Retina (tissue), 1 donor: ENCODE results near the gene MICALL2.

Source experiments
- DNase-seq: peaks from one replicate; pipeline ENCODE4 v3.0.0-alpha.2; 2016

MICALL2 gene

DNA sequence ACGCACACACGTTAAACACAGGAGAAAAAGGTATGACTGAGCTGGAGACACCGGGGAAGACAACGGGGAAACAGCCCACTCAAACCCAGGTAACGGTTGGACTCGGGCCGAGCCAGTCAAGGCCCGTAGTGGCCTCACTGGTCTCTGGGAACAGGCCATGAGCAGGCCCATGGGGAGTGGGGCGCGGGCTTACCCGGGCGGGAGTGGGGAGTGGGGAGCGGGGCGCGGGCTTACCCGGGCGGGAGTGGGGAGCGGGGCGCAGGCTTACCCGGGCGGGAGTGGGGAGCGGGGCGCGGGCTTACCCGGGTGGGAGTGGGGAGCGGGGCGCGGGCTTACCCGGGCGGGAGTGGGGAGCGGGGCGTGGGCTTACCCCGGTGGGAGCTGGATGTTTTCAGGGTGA lies 33.4 kb upstream of the MICALL2 start:
- DNase-seq: no peak

DNA sequence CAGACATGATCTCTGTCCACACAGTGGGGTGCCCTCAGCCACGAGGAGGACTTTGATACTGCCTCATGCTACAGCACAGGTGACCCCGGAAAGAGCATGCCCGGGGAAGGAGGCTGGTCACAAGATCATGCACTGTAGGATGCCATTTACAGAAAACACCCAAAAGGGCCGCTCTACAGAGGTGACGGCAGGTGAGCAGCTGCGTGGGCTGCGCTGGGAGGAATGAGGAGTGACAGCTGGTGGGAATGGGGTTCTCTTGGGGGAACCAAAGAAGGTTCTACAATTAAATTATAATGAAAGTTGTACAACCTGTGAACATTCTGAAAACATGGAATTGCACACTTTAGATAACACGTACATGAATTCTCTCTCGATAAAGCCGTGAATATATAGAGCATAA lies 33.0 kb upstream of the MICALL2 start:
- DNase-seq: no peak

DNA sequence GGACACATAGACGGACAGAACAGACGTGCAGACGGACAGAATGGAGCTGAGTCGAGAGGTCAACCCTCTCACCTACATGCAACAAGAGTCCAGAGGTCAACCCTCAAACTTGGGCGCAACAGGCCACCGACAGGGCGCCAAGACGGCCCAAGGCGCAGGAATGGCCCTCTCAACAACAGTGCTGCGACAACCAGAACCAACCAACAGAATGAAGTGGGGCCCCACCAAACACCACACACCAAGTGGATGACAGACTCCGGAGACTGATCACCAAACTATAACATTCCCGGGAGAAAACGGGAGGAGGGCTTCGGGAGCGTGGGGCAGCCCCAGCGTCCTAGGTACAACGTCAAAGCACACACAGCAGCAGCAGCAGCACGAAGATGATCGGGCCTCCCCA lies 31.6 kb upstream of the MICALL2 start:
- no peak for DNase-seq

DNA sequence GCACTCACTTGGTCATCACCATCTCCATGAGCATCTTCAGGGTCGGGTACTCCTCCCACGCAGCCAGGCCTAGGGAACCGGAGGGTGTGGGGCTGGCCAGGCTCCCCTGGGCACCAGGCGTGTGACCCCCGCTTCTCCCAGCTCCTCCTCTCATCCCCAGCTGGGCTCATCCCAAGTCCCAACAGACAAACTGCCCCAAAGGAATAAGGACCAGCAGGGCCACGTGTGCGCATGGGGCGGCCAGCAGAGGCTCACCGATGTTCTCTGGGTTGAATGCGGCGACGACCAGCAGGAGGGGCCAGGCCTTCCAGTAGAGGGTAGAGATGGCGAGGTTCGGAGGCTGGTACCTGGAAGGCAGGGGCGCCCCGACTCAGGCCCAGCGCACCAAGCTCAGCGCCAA lies 30.1 kb upstream of the MICALL2 start:
- no peak for DNase-seq

DNA sequence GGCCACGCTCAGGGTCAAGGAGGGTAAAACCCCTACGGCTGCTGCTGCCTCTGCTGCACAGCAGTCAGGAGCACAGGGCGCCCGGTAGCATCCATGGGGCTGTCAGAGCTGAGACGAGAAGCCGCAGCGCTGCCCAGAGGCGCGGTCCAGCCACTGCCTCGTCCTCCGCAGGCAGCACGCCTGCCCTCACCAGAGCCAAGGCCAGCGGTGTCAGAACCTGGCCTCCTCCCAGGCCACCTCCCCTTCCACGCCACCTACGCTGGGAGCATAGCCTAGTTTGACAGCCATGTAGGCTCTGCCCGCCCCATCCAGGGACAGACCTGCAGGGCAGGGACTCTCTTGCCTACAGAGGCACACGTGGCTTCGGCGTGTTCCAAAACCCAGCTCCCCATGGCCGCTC lies 28.7 kb upstream of the MICALL2 start:
- no peak for DNase-seq

DNA sequence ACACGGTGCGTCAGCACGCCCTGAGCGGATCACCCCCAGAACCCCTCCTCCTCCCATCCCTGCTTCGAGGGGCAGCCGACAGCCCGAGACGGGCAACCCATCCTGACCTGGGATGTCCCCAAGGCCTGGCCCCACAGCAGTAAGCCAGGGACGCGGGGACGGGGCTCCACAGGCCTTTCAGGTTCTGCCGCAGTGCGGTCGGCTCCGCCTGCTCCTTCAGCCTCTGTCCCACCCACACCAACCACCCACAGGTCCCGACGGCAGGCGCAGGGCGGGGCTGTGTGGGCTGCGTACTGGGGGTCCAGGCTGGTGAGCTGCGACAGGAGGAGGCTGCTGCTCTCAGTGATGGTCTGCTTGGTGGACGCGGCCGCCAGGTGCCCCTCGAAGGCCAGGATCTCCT lies 28.2 kb upstream of the MICALL2 start:
- no peak for DNase-seq

DNA sequence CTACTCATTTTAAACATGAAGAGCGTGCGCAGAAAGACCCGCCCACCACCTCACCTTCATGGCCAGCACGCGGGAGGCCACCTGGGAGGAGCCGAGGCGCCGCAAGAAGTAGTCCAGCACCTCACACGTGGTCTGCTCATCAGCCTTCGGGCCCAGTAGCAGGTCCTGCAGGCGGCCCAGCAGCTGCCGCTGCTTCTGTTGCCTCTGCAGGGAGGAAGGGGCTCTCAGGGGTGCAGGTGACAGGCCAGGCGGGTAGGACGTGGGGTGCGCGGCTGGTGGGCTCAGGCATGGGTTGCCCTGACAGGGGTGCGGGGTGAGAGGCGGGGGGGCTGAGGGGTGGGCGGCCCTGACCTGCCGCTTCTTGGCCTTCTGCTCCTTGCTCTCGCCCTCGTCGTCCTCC lies 27.3 kb upstream of the MICALL2 start:
- DNase-seq: no peak

DNA sequence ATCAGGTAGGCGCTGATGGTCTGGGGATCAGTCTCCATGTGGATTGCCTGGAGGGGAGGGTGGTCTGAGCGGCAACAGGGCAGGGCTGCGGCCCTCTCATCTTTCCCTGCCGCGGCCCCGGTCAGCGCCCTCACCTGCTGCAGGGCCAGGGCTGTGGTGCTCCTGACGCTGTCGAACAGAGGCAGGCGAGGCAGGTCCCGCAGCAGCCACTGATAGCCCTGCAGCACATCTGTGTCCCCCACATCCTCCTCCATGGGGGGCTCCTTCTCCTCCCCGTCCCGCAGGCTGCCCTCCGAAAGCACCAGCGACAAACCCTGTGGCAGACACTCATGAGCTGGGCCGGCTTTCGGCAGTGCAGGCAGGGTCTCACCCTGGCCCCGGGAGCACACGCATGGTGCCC lies 25.9 kb upstream of the MICALL2 start:
- no peak for DNase-seq

DNA sequence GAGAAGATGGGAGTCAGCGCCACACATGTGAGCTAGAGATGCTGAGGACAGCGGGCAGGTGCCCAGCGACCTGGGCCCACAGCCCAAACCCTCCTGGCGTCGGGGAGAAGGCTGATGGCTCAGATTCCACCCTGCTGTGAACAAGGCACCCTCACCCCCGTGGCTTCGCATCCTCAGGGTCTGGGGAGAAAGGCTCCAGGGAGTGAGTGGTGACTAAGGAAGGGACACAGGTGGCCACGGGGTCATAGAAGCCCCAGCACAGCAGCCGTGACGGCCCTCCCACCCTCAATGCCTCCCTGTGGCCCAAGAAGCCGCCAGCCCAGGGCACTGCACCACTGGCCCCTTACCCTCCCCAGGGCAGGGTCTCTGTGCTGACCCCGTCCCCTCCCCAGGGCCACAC lies 25.3 kb upstream of the MICALL2 start:
- DNase-seq: no peak

DNA sequence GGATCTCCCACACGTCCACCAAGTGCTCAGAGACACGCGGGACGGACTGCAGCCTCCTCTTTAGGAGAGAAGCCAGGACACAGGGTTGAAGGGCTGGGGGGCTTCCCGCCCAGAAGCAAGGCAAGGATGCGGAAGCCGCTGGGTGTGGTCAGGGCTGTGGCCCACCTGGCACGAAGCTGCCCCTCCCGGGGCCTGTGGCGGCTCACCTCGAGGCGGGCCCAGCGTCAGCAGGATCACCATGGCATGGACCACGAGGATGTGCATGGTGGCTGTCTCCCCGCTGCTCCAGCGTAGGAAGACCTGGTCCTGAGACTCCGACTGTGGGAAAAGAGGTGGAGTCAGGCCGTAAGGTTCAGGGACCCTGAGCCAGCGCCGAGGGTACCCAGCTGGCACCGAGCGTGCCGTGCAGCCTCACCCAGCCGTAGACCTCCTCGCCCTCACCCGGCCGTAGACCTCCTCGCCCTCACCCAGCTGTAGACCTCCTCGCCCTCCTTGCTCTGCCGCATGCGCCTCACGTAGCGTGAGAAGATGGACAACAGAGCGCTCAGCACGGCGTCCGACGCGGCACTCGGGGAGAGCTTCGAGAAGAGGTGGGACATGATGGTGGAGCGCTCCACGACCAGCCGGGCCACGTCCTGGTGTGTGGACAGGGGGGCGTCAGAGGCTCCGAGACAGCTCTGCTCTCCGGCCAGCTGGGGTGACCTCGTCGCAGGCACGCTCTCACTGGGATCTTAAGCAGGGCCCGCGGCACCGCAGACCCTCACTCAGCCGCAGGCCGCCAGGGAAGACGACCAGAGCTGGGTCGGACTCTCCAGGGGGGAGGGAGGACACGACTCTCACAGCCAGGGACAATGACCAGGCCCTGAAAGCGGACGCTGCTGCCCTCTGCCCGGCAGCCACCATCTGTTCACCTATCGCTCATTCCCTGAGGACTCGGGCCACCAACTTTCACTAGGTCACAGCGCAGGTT lies 24.6 kb upstream of the MICALL2 start:
- no peak for DNase-seq

DNA sequence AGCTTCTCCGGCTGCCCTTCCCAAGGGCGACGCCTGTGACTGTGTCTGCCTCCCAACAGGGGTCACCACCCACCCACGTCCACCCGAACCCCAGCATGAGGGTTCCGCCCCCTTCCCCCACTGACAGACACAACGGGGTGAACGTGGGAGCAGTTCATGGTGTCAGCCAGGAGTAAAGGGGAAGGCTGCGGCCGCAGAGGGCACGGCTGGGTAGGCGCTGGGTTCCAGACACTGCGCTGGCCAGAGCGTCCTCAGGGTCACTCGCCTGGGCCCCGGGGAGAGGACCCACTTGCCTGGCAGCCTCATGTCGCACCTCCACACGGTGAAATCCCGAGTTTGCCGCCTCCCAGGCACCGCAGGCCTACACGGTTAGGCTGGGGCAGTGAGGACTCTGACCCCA lies 23.8 kb upstream of the MICALL2 start:
- no peak for DNase-seq

DNA sequence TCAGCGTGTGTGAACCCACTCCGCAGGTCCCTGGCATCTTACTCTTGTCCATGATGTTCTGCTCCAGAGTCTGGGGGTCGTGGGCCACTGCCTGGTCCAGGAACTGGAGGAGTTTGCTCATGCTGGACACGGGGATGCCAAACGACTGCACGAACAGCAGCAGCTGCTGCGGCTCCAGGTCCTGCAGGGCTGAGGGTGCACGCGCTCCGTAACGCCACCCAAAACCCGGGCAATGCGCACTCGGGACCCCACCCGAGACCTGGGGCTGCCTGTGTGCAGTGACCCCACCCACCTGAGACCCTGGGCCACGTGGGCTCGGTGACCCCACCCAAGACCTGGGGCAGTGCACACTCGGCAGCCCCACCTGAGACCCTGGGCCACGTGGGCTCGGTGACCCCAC lies 22.0 kb upstream of the MICALL2 start:
- no peak for DNase-seq

DNA sequence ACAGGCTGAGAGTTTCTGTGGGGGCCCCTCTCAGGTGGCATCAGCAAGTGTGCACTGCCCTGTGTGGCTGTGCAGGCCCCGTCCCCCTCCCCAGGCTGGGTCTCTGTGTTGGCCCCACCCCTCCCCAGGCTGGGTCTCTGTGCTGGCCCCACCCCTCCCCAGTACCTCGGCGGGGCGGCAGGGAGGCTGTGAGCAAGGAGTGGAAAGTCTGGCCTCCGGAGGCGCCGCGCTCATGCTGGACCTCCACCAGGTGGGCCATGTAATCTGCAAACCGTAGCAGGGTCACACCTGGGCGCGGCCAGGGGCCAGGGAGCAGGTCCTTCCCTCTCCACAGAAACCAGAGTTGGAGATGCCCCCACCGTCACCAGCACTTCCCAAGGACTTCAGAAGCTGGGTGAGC lies 21.4 kb upstream of the MICALL2 start:
- DNase-seq: no peak

DNA sequence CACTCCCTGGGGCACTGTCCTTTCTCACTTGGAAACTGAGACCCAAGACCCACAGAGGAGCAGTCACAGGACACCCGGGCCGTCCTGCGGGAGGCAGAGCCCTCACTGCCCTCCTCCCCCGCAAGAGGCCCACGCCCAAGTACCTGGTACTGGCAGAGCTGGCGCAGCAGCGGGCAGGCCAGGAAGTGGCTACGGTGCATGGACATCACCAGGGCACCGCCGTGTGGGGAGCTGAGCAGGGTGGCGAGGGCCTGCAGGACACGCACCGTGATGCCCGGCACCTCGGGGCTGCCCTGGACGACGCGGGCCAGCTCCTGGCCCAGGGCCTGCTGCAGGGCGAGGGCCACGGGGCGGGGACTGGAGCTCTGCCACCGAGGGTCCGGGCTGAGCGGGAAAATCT lies 20.0 kb upstream of the MICALL2 start:
- no peak for DNase-seq

DNA sequence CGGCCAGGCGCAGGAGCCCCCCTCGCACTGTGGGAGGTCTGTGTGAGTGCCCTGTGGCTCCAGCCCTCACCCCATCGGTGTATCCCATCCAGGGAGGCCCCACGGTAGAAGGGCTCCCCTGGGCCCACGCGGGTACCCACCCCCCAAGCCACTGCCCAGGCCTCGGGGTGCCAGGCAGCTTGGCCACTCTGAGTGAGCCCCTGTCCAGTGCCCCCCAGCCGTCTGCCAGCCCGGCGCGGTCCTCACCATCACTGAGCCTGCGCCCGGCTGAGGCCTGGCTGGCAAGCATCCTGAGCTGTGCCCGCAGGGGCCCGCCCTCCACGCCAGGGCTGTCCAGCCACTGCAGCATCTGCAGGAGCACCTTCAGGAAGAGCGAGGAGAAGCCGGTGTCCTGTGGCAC lies 19.2 kb upstream of the MICALL2 start:
- DNase-seq: no peak

DNA sequence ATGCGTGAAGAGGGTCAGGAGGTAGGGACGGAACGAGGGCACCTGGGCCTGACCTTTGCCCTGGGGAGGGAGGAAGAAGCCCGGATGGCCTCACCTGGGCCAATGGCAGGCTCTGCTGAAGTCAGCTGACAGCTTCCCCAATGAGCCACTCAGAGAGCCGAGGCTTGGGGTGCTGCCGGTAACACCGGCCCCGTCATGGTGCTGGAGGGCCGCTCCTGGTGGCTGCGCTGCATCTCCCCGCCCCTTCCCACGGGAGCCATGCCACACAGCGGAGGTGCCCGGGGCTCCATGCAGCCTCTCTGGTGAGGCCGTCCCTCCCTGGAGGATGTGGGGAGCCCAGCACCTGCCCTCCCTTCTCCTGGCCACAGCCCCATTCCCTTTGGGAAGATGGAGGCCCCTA lies 17.6 kb upstream of the MICALL2 start:
- no peak for DNase-seq

DNA sequence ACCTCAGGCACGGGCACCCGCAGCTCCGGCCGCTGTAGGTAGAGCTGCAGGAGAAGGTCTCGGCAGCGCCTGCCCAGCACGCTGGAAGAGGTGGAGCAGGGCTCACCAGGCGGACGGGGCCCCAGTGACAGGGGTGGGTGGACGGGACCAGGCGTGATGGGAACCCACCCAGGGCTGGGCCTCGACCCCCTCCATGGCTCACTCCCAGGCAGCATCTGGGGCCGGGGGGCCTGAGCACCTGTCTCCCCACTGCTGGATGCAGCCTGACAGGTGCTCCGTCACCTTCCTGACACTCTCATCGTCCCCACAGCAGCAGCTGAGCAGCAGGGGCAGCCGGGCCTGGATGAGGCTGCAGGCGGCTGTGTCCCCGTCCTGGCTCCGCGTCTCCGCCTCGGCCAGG lies 16.7 kb upstream of the MICALL2 start:
- no peak for DNase-seq

DNA sequence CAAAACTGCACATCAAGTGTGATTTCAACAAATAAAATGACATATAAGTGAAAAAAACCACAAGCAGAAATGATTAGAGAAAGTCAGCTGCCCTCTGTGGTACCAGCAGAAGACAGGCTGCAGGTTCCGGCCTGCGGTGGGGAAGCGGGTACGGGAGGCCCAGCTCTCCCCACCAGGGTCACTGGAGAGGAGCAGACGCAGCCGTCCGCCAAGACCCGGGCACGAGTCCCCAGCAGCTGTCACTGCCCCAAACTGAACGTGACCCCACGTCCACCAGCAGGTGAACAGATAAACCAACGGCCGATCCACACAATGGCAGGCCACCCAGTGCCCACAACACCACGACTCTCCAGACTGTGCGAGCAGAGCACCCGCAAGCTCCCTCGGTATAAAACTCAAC lies 16.1 kb upstream of the MICALL2 start:
- no peak for DNase-seq

DNA sequence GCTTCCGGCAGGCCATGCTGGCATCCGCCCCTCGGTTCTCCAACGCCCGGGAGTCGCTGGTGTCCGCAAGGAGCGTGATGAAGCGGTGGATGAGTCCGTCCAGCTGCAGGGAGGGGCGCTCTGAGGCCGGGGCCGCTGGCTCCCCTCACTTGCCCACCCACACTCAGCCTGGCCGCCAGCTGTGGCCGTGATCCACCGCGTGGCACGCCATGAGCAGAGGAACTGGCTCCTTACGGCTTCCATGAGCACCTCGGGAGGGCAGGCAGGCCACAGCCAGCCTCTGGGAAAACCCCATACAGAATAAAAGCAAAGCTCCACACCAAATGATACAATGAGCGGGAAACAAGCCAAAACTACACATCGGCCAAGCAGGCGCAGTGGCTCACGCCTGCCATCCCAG lies 15.5 kb upstream of the MICALL2 start:
- DNase-seq: no peak

DNA sequence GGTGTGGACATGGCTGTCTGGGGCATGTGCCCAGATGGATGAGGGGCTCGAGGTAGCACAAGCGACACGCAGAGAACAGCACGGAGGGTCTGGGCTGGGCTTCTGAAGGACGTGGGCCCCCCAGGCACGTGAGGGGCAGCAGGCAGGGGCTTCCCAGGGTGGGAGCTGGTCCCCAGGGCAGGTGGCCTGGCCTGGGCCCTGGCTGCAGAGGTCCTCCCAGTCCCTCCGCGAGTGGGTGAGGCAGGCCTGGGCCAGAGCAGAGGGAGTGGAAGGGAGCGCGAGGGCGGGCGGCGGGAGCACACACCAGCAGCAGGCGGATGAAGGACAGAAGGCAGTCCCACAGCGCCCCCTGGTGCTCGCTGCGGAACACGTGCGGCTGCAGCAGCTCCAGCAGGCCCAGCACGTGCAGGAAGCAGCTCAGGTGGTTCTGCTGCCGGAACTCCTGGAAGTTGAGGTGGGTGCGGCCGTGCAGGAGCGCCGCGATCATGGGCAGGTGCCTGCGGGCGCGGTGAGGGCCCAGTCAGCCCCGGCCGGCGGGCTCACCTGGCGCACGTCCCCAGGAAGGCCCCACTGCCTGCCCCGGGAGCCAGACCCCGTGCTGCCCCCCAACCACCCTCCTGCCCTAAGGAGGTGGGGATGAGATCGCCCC lies 14.7 kb upstream of the MICALL2 start:
- DNase-seq: peak; percentile 90

DNA sequence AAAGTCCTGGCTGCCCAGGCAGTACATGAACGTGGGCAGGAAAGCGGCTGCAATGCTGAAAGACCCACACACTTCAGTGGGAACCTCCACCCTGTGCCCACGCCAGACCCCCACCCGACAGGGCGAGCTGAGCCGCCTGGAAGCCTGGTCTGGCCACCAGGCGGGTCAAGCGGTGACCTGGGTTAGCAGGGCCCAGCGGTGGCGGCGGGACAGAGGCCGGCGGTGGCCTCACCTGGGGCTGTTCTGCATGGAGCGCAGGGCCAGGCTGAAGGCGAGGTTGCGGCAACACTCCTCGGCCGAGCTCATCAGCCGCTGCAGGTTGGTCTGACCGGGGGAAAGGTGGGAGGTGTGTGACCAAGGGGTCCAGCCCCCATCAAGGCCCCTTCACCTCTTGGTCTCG lies 11.6 kb upstream of the MICALL2 start:
- DNase-seq: no peak

DNA sequence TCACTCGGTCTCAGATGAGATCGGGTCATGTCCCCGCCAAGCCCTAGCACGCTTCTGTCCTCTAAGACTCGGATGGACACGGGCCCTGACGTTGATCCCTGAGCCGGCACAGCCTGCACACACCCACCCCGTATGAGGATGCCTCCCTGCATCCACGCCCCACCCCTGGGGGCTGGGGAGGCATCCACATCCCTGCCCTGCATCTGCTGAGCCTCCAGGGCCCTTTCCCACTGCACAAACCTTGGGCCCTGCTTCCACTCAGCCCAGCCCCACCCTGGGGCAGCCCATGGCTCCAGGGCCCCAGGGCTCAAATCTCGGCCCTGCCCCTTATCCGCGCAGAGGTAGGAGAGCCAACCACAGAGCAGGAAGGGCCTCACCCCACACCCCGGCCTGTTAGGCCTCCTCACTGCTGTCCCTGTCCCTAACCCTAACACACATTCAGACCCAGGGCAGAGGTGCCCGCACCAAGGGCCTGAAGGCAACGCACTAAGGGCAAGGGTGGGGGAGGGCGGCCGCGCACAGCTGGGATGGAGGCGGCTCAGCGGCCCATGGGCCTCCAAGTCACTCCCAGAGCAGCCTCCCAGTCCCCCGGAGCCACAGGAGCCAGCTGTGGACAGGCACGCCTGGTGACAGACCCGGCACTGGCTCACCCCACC lies 9.5 kb upstream of the MICALL2 start:
- no peak for DNase-seq

DNA sequence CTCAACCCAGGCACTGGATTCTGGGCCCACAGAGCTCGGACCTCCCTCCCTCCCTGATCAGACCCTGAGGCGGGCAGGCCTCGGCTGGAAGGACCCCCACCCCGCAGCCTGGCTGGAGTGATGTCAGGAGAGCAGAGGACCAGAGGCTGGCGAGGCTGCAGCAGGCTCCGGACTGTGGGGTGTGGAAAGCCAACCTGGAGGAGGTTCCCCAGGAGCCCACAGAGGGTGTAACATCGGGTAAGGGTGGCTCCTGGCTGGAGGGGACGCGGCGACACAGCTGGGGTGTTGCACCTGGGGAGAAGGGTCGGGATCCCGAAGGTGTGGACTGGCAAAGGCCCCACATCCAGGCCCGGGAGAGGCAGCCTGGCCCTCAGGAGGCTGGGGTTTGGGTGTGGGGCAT lies 8.9 kb upstream of the MICALL2 start:
- DNase-seq: no peak
